ENCODE data around the gene IFFO2. TPM values are rescaled to one million over a fixed set of nuclear protein-coding genes. Genes with fewer than 3 reads are reported as not detected.

IFFO2 gene
- total and polyA plus RNA-seq, 7 experiments from 2014 or later: 1.1 to 57.1 (median 25.7) TPM

- no peaks in the 10 kb centered on the region for H3K4me1 ChIP-seq (ENCODE audit: control insufficient read depth in 2 of 2, insufficient read depth in 2 of 2, low read length in 2 of 2)
- CTCF ChIA-PET: no interaction called here
- no peak overlapping the region for H3K4me3 ChIP-seq (ENCODE audit: low read length)
- Mint-ChIP-seq H3K27me3 (peaks cover 0 to 6% (median 4%) of the 10 kb centered on the region in 5 donors), H3K9me3 (peaks cover 7 to 40% (median 18%) of the 10 kb centered on the region in 11 donors), H3K4me1 (peaks cover 0 to 24% (median 5%) of the 10 kb centered on the region in 7 donors), H3K4me3 (no peak overlapping the region), H3K27ac (no peak overlapping the region), H3K36me3 (peaks cover 0 to 16% (median 12%) of the 10 kb centered on the region in 5 donors)
- intact Hi-C loops (cut with micrococcal nuclease): no loop called here
- no peak for ATAC-seq
- peaks cover 0 to 19% (median 4%) of the 10 kb centered on the region in 3 experiments for H3K9me3 ChIP-seq (ENCODE audit: control insufficient read depth in 2 of 3, low read length in 3 of 3)
- H3K36me3 ChIP-seq (ENCODE audit: control insufficient read depth in 2 of 3, insufficient read depth in 3 of 3, low read length in 3 of 3): no peaks in the 10 kb centered on the region
- H3K27me3 ChIP-seq (ENCODE audit: control insufficient read depth in 2 of 2, insufficient read depth in 2 of 2, low read length in 2 of 2): no peaks in the 10 kb centered on the region
- no peak for DNase-seq
- no peak overlapping the region for H3K27ac ChIP-seq (ENCODE audit: low read depth, low read length)
- POLR2A ChIA-PET: no interaction called here
Observed at GRCh38 chr1:18998016-18998724, 41.7 kb upstream of the IFFO2 start.

GRCh38 chr1:18997508-18997907 lies 41.0 kb upstream of the IFFO2 start:
- Histone ChIP-seq H3K27ac (ENCODE audit: low read depth, low read length) (no peak overlapping the region), H3K4me1 (ENCODE audit: control insufficient read depth in 2 of 2, insufficient read depth in 2 of 2, low read length in 2 of 2) (no peaks in the 10 kb centered on the region), H3K27me3 (ENCODE audit: control insufficient read depth in 2 of 2, insufficient read depth in 2 of 2, low read length in 2 of 2) (no peaks in the 10 kb centered on the region), H3K4me3 (ENCODE audit: low read length) (no peak overlapping the region), H3K36me3 (ENCODE audit: control insufficient read depth in 2 of 3, insufficient read depth in 3 of 3, low read length in 3 of 3) (no peaks in the 10 kb centered on the region), H3K9me3 (ENCODE audit: control insufficient read depth in 2 of 3, low read length in 3 of 3) (peaks cover 0 to 19% (median 4%) of the 10 kb centered on the region in 3 experiments)
- Mint-ChIP-seq H3K36me3 (peaks cover 0 to 16% (median 12%) of the 10 kb centered on the region in 5 donors), H3K27ac (no peak overlapping the region), H3K9me3 (peaks cover 7 to 33% (median 18%) of the 10 kb centered on the region in 11 donors), H3K27me3 (peaks cover 0 to 6% (median 4%) of the 10 kb centered on the region in 5 donors), H3K4me1 (peaks cover 0 to 22% (median 5%) of the 10 kb centered on the region in 7 donors), H3K4me3 (no peak overlapping the region)
- intact Hi-C loops (cut with micrococcal nuclease): no loop called here
- no peak for DNase-seq
- ChIA-PET POLR2A (no interaction called here), CTCF (no interaction called here)
- ATAC-seq: no peak

- Histone ChIP-seq H3K4me3 (ENCODE audit: low read length) (no peak overlapping the region), H3K4me1 (ENCODE audit: control insufficient read depth in 2 of 2, insufficient read depth in 2 of 2, low read length in 2 of 2) (no peaks in the 10 kb centered on the region), H3K9me3 (ENCODE audit: control insufficient read depth in 2 of 3, low read length in 3 of 3) (peaks cover 0 to 14% (median 0%) of the 10 kb centered on the region in 3 experiments), H3K27me3 (ENCODE audit: control insufficient read depth in 2 of 2, insufficient read depth in 2 of 2, low read length in 2 of 2) (no peaks in the 10 kb centered on the region), H3K27ac (ENCODE audit: low read depth, low read length) (no peak overlapping the region), H3K36me3 (ENCODE audit: control insufficient read depth in 2 of 3, insufficient read depth in 3 of 3, low read length in 3 of 3) (no peaks in the 10 kb centered on the region)
- peaks cover 0 to 15% (median 7%) of the 10 kb centered on the region in 5 donors for H3K36me3 Mint-ChIP-seq
- intact Hi-C loops (cut with micrococcal nuclease): no loop called here
- peak overlapping the region in 1 of 9 donors; percentile 36 for H3K27ac Mint-ChIP-seq
- H3K4me3 Mint-ChIP-seq: no peak overlapping the region
- H3K9me3 Mint-ChIP-seq: peaks cover 4 to 27% (median 15%) of the 10 kb centered on the region in 11 donors
- ChIA-PET POLR2A (no interaction called here), CTCF (no interaction called here)
- ATAC-seq (no peak), DNase-seq (no peak)
- peaks cover 0 to 6% (median 4%) of the 10 kb centered on the region in 5 donors for H3K27me3 Mint-ChIP-seq
- peaks cover 0 to 16% (median 5%) of the 10 kb centered on the region in 7 donors for H3K4me1 Mint-ChIP-seq
Observed at GRCh38 chr1:18996548-18997177, 40.2 kb upstream of the IFFO2 start.

GRCh38 chr1:18994381-18994780 lies 37.9 kb upstream of the IFFO2 start:
- no peak overlapping the region for H3K4me3 Mint-ChIP-seq
- ChIA-PET POLR2A (no interaction called here), CTCF (no interaction called here)
- H3K27me3 Mint-ChIP-seq: peaks cover 0 to 6% (median 4%) of the 10 kb centered on the region in 5 donors
- Histone ChIP-seq H3K4me1 (ENCODE audit: control insufficient read depth in 2 of 2, insufficient read depth in 2 of 2, low read length in 2 of 2) (no peaks in the 10 kb centered on the region), H3K27me3 (ENCODE audit: control insufficient read depth in 2 of 2, insufficient read depth in 2 of 2, low read length in 2 of 2) (no peaks in the 10 kb centered on the region), H3K27ac (ENCODE audit: low read depth, low read length) (no peak overlapping the region), H3K4me3 (ENCODE audit: low read length) (no peak overlapping the region), H3K9me3 (ENCODE audit: control insufficient read depth in 2 of 3, low read length in 3 of 3) (no peaks in the 10 kb centered on the region), H3K36me3 (ENCODE audit: control insufficient read depth in 2 of 3, insufficient read depth in 3 of 3, low read length in 3 of 3) (no peaks in the 10 kb centered on the region)
- intact Hi-C loops (cut with micrococcal nuclease): no loop called here
- peaks cover 0 to 5% (median 0%) of the 10 kb centered on the region in 5 donors for H3K36me3 Mint-ChIP-seq
- H3K4me1 Mint-ChIP-seq: peaks cover 0 to 5% (median 0%) of the 10 kb centered on the region in 7 donors
- DNase-seq (no peak), ATAC-seq (no peak)
- H3K27ac Mint-ChIP-seq: no peak overlapping the region
- H3K9me3 Mint-ChIP-seq: peaks cover 0 to 14% (median 0%) of the 10 kb centered on the region in 11 donors

- H3K27ac Mint-ChIP-seq: peak overlapping the region in 1 of 9 donors; percentile 20
Observed at GRCh38 chr1:18992646-18993045, 36.2 kb upstream of the IFFO2 start.

GRCh38 chr1:18991585-18991984 lies 35.1 kb upstream of the IFFO2 start:
- Histone ChIP-seq H3K4me1 (ENCODE audit: control insufficient read depth in 2 of 2, insufficient read depth in 2 of 2, low read length in 2 of 2) (no peaks in the 10 kb centered on the region), H3K36me3 (ENCODE audit: control insufficient read depth in 2 of 3, insufficient read depth in 3 of 3, low read length in 3 of 3) (no peaks in the 10 kb centered on the region), H3K4me3 (ENCODE audit: low read length) (no peak overlapping the region), H3K27me3 (ENCODE audit: control insufficient read depth in 2 of 2, insufficient read depth in 2 of 2, low read length in 2 of 2) (no peaks in the 10 kb centered on the region), H3K27ac (ENCODE audit: low read depth, low read length) (no peak overlapping the region), H3K9me3 (ENCODE audit: control insufficient read depth in 2 of 3, low read length in 3 of 3) (no peaks in the 10 kb centered on the region)
- DNase-seq (no peak), ATAC-seq (no peak)
- Mint-ChIP-seq H3K9me3 (peaks cover 0 to 9% (median 0%) of the 10 kb centered on the region in 11 donors), H3K36me3 (peaks cover 0 to 5% (median 0%) of the 10 kb centered on the region in 5 donors), H3K27me3 (peaks cover 4 to 11% (median 9%) of the 10 kb centered on the region in 5 donors), H3K4me1 (peaks cover 0 to 3% (median 0%) of the 10 kb centered on the region in 7 donors), H3K4me3 (no peak overlapping the region), H3K27ac (no peak overlapping the region)
- ChIA-PET CTCF (no interaction called here), POLR2A (no interaction called here)
- intact Hi-C loops (cut with micrococcal nuclease): no loop called here

More at GRCh38 chr1:18992646-18993045, 36.2 kb upstream of the IFFO2 start:
- no peaks in the 10 kb centered on the region for H3K36me3 ChIP-seq (ENCODE audit: control insufficient read depth in 2 of 3, insufficient read depth in 3 of 3, low read length in 3 of 3)
- no peaks in the 10 kb centered on the region for H3K4me1 ChIP-seq (ENCODE audit: control insufficient read depth in 2 of 2, insufficient read depth in 2 of 2, low read length in 2 of 2)
- Mint-ChIP-seq H3K9me3 (peaks cover 0 to 9% (median 0%) of the 10 kb centered on the region in 11 donors), H3K4me3 (no peak overlapping the region), H3K27me3 (peaks cover 0 to 6% (median 4%) of the 10 kb centered on the region in 5 donors), H3K4me1 (peaks cover 0 to 5% (median 0%) of the 10 kb centered on the region in 7 donors), H3K36me3 (peaks cover 0 to 5% (median 0%) of the 10 kb centered on the region in 5 donors)
- no peaks in the 10 kb centered on the region for H3K9me3 ChIP-seq (ENCODE audit: control insufficient read depth in 2 of 3, low read length in 3 of 3)
- H3K27me3 ChIP-seq (ENCODE audit: control insufficient read depth in 2 of 2, insufficient read depth in 2 of 2, low read length in 2 of 2): no peaks in the 10 kb centered on the region
- no peak overlapping the region for H3K4me3 ChIP-seq (ENCODE audit: low read length)
- no peak for ATAC-seq
- DNase-seq: no peak
- ChIA-PET CTCF (no interaction called here), POLR2A (interaction anchor here (0.6 kb wide), 1 partner anchor 59 kb away, joined by 3 read pairs; no protein-coding TSS in a partner anchor)
- intact Hi-C loops (cut with micrococcal nuclease): no loop called here
- no peak overlapping the region for H3K27ac ChIP-seq (ENCODE audit: low read depth, low read length)

Data from naive thymus-derived CD4-positive, alpha-beta T cell (primary cell).